SIG-M5 treated with dmso at 0.1 percent for 504 hours (cell line): ENCODE results near the gene ZNF69.

Source experiments
- DNase-seq: peaks from one replicate; lab custom pipeline; 2025; ENCODE audit not compliant: unreplicated experiment; lab: John Stamatoyannopoulos, UW

ZNF69 gene

DNA sequence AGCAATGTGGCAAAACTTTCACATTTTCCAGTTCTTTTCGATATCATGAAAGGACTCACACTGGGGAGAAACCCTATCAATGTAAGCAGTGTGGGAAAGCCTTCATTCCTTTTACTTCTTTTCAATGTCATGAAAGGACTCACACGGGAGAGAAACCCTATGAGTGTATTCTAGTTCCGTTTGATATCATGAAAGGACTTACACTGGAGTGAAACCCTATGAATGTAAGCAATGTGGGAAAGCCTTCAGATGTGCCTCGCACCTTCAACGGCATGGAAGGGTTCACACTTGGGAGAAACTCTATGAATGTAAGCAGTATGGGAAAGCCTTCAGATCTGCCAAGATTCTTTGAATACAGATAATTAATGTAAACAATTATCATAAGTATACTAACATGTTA is 62.7 kb downstream of the ZNF69 start:
- DNase-seq, result no peak
